ENCODE results near the gene MAD2L1BP.
A peak's percentile ranks its signal among the peaks of the same experiment; 100 is the strongest.
"Not testable (repeated sequence)": the region's sequence is repeated elsewhere in the genome, so short reads cannot be mapped to it uniquely, and the experiment has no call there.

Gene MAD2L1BP

GRCh38 chr6:43647613-43648012 lies 12.0 kb downstream of the MAD2L1BP start:
- Histone ChIP-seq H3K27ac (ENCODE audit: low read depth, low read length) (no peak overlapping the region), H3K36me3 (ENCODE audit: insufficient read depth, low read length) (peaks cover 2% of the 10 kb centered on the region), H3K4me1 (ENCODE audit: insufficient read depth, low read length) (no peaks in the 10 kb centered on the region), H3K27me3 (ENCODE audit: control insufficient read depth in 1 of 2, insufficient read depth in 2 of 2, low read length in 2 of 2) (no peaks in the 10 kb centered on the region), H3K9ac (ENCODE audit: low read length) (no peak overlapping the region), H3K9me3 (ENCODE audit: low read length) (no peaks in the 10 kb centered on the region), H3K4me3 (ENCODE audit: low read depth in 1 of 2, low read length in 2 of 2) (no peak overlapping the region)

- Histone ChIP-seq H3K9ac (ENCODE audit: low read length) (no peak overlapping the region), H3K9me3 (ENCODE audit: low read length) (no peaks in the 10 kb centered on the region), H3K4me3 (ENCODE audit: low read depth in 1 of 2, low read length in 2 of 2) (no peak overlapping the region), H3K27ac (ENCODE audit: low read depth, low read length) (no peak overlapping the region), H3K4me1 (ENCODE audit: insufficient read depth, low read length) (no peaks in the 10 kb centered on the region), H3K36me3 (ENCODE audit: insufficient read depth, low read length) (no peaks in the 10 kb centered on the region), H3K27me3 (ENCODE audit: control insufficient read depth in 1 of 2, insufficient read depth in 2 of 2, low read length in 2 of 2) (no peaks in the 10 kb centered on the region)
Observed at GRCh38 chr6:43648248-43648647, 12.6 kb downstream of the MAD2L1BP start.

- H3K36me3 ChIP-seq (ENCODE audit: insufficient read depth, low read length); H3K4me1 ChIP-seq (ENCODE audit: insufficient read depth, low read length); H3K27ac ChIP-seq (ENCODE audit: low read depth, low read length); H3K9ac ChIP-seq (ENCODE audit: low read length); H3K27me3 ChIP-seq (ENCODE audit: control insufficient read depth in 1 of 2, insufficient read depth in 2 of 2, low read length in 2 of 2); H3K9me3 ChIP-seq (ENCODE audit: low read length); H3K4me3 ChIP-seq (ENCODE audit: low read depth in 1 of 2, low read length in 2 of 2): not testable (repeated sequence)
Observed at GRCh38 chr6:43652822-43653221, 17.2 kb downstream of the MAD2L1BP start.

- Histone ChIP-seq H3K27ac (ENCODE audit: low read depth, low read length) (no peak overlapping the region), H3K9me3 (ENCODE audit: low read length) (no peaks in the 10 kb centered on the region), H3K4me3 (ENCODE audit: low read depth in 1 of 2, low read length in 2 of 2) (no peak overlapping the region), H3K9ac (ENCODE audit: low read length) (no peak overlapping the region), H3K27me3 (ENCODE audit: control insufficient read depth in 1 of 2, insufficient read depth in 2 of 2, low read length in 2 of 2) (no peaks in the 10 kb centered on the region), H3K36me3 (ENCODE audit: insufficient read depth, low read length) (no peaks in the 10 kb centered on the region), H3K4me1 (ENCODE audit: insufficient read depth, low read length) (no peaks in the 10 kb centered on the region)
Observed at GRCh38 chr6:43657221-43657802, 21.7 kb downstream of the MAD2L1BP start.

GRCh38 chr6:43658161-43658560 lies 22.5 kb downstream of the MAD2L1BP start:
- H3K4me1 ChIP-seq (ENCODE audit: insufficient read depth, low read length): no peaks in the 10 kb centered on the region
- H3K27ac ChIP-seq (ENCODE audit: low read depth, low read length): no peak overlapping the region
- no peak overlapping the region for H3K9ac ChIP-seq (ENCODE audit: low read length)
- H3K27me3 ChIP-seq (ENCODE audit: control insufficient read depth in 1 of 2, insufficient read depth in 2 of 2, low read length in 2 of 2): no peaks in the 10 kb centered on the region
- no peaks in the 10 kb centered on the region for H3K9me3 ChIP-seq (ENCODE audit: low read length)
- no peaks in the 10 kb centered on the region for H3K36me3 ChIP-seq (ENCODE audit: insufficient read depth, low read length)
- H3K4me3 ChIP-seq (ENCODE audit: low read depth in 1 of 2, low read length in 2 of 2): no peak overlapping the region

GRCh38 chr6:43662948-43663347 lies 27.3 kb downstream of the MAD2L1BP start:
- H3K4me1 ChIP-seq (ENCODE audit: insufficient read depth, low read length); H3K36me3 ChIP-seq (ENCODE audit: insufficient read depth, low read length); H3K9me3 ChIP-seq (ENCODE audit: low read length); H3K27ac ChIP-seq (ENCODE audit: low read depth, low read length); H3K4me3 ChIP-seq (ENCODE audit: low read depth in 1 of 2, low read length in 2 of 2); H3K27me3 ChIP-seq (ENCODE audit: control insufficient read depth in 1 of 2, insufficient read depth in 2 of 2, low read length in 2 of 2); H3K9ac ChIP-seq (ENCODE audit: low read length): not testable (repeated sequence)

- H3K4me1 ChIP-seq (ENCODE audit: insufficient read depth, low read length): peaks cover 32% of the 10 kb centered on the region
- no peaks in the 10 kb centered on the region for H3K36me3 ChIP-seq (ENCODE audit: insufficient read depth, low read length)
- no peaks in the 10 kb centered on the region for H3K27me3 ChIP-seq (ENCODE audit: control insufficient read depth in 1 of 2, insufficient read depth in 2 of 2, low read length in 2 of 2)
- H3K4me3 ChIP-seq (ENCODE audit: low read depth in 1 of 2, low read length in 2 of 2): no peak overlapping the region
- no peak overlapping the region for H3K27ac ChIP-seq (ENCODE audit: low read depth, low read length)
- H3K9ac ChIP-seq (ENCODE audit: low read length): no peak overlapping the region
- no peaks in the 10 kb centered on the region for H3K9me3 ChIP-seq (ENCODE audit: low read length)
Observed at GRCh38 chr6:43665376-43665775, 29.7 kb downstream of the MAD2L1BP start.

GRCh38 chr6:43666196-43666920 lies 30.7 kb downstream of the MAD2L1BP start:
- Histone ChIP-seq H3K27ac (ENCODE audit: low read depth, low read length) (no peak overlapping the region), H3K9me3 (ENCODE audit: low read length) (no peaks in the 10 kb centered on the region), H3K4me3 (ENCODE audit: low read depth in 1 of 2, low read length in 2 of 2) (no peak overlapping the region), H3K4me1 (ENCODE audit: insufficient read depth, low read length) (peaks cover 32% of the 10 kb centered on the region), H3K36me3 (ENCODE audit: insufficient read depth, low read length) (peaks cover 6% of the 10 kb centered on the region), H3K9ac (ENCODE audit: low read length) (no peak overlapping the region), H3K27me3 (ENCODE audit: control insufficient read depth in 1 of 2, insufficient read depth in 2 of 2, low read length in 2 of 2) (no peaks in the 10 kb centered on the region)

- H3K27me3 ChIP-seq (ENCODE audit: control insufficient read depth in 1 of 2, insufficient read depth in 2 of 2, low read length in 2 of 2): no peaks in the 10 kb centered on the region
- H3K4me1 ChIP-seq (ENCODE audit: insufficient read depth, low read length): peaks cover 32% of the 10 kb centered on the region
- no peaks in the 10 kb centered on the region for H3K9me3 ChIP-seq (ENCODE audit: low read length)
- peaks cover 17% of the 10 kb centered on the region for H3K36me3 ChIP-seq (ENCODE audit: insufficient read depth, low read length)
- no peak overlapping the region for H3K4me3 ChIP-seq (ENCODE audit: low read depth in 1 of 2, low read length in 2 of 2)
- no peak overlapping the region for H3K27ac ChIP-seq (ENCODE audit: low read depth, low read length)
- H3K9ac ChIP-seq (ENCODE audit: low read length): no peak overlapping the region
Observed at GRCh38 chr6:43667245-43668150, 31.9 kb downstream of the MAD2L1BP start.

GRCh38 chr6:43668151-43669028 lies 32.8 kb downstream of the MAD2L1BP start:
- Histone ChIP-seq H3K9me3 (ENCODE audit: low read length) (no peaks in the 10 kb centered on the region), H3K27me3 (ENCODE audit: control insufficient read depth in 1 of 2, insufficient read depth in 2 of 2, low read length in 2 of 2) (no peaks in the 10 kb centered on the region), H3K9ac (ENCODE audit: low read length) (no peak overlapping the region), H3K27ac (ENCODE audit: low read depth, low read length) (peak overlapping the region; percentile 35), H3K36me3 (ENCODE audit: insufficient read depth, low read length) (peaks cover 22% of the 10 kb centered on the region), H3K4me3 (ENCODE audit: low read depth in 1 of 2, low read length in 2 of 2) (no peak overlapping the region), H3K4me1 (ENCODE audit: insufficient read depth, low read length) (peaks cover 32% of the 10 kb centered on the region)

Measured in muscle layer of colon (tissue), 2 donors.